Suppressor macrophage treated with lipopolysaccharide for 4 hours (primary cell): Measurements from ENCODE around the gene HSD17B14.
"Not testable (repeated sequence)": the region's sequence is repeated elsewhere in the genome, so short reads cannot be mapped to it uniquely, and the experiment has no call there.

ENCODE experiments used
- DNase-seq: peaks from one replicate; pipeline ENCODE4 v3.0.0-alpha.2; 2020

The HSD17B14 gene

DNA sequence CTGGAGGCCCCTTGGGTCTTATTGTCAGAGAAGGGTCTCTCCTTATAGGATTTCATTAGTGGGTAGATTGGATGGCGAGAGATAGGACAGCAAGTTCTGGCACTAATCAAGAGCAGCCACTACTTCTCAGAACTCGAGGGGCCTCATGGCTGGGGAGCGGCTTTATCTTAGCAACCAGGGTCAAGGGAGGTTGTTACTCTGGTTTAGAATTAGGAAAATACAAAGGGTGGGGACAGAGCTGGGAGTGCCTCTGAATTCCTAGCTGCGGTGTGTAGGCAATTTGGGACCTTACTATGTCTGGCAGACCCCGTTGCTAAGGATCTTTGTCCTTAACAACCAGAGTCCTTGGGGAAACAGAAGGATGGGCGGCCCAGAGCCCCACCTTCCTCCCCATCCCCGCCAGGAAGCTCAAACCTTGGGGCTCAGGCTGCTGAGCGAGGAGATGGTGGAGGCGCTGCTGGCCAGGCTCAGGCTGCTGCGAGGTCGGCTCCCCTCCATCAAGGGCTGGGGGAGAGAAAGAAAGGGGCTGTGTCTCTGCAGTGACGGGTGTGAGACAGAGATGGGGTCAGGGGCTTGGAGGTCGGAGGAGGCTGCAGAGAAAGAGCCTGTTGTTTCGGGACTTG lies 30.9 kb upstream of the HSD17B14 start:
- no peak for DNase-seq

DNA sequence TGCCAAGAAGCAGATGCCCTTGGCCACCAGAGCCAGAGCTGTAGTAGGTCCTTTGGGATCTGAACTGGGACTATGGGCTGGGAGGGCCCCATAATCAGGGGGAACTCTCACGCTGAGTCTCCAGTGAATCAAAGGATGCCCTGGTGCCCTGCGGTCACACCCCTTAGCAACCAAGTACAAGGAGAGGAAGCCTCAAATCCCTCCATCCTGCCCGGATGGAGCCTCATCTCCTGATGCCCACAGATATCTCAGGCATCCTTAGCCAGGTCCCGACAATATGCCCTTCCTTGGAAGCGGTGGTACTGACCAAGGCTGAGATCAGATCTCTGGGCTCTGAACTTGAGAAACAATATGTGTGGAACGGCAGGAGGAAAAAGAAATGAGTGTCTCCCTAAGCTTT lies 30.4 kb upstream of the HSD17B14 start:
- DNase-seq = no peak

DNA sequence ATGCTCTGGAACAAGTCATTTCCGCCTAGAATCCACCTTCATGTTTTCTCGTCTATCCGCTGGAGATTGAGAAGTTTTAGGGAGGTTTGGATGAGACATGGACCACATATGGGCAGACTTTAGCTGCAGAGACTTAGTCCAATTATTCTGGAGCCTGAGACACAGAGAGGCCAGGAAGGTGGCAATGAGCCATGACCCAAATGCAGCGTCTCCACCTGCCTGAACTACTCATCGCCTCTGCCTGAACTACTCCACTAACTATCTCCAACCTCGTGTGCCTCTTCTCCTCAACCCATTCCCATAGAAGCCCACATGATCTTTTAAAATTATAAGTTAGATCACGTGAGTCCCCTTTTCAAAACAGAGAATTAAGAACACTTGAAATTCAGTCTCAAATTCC lies 26.5 kb upstream of the HSD17B14 start:
- no peak for DNase-seq

- DNase-seq = no peak
Observed at GRCh38 chr19:48861313-48861712, 25.0 kb upstream of the HSD17B14 start.

- peak; percentile 51 for DNase-seq
Observed at GRCh38 chr19:48859711-48860572, 23.7 kb upstream of the HSD17B14 start.

DNA sequence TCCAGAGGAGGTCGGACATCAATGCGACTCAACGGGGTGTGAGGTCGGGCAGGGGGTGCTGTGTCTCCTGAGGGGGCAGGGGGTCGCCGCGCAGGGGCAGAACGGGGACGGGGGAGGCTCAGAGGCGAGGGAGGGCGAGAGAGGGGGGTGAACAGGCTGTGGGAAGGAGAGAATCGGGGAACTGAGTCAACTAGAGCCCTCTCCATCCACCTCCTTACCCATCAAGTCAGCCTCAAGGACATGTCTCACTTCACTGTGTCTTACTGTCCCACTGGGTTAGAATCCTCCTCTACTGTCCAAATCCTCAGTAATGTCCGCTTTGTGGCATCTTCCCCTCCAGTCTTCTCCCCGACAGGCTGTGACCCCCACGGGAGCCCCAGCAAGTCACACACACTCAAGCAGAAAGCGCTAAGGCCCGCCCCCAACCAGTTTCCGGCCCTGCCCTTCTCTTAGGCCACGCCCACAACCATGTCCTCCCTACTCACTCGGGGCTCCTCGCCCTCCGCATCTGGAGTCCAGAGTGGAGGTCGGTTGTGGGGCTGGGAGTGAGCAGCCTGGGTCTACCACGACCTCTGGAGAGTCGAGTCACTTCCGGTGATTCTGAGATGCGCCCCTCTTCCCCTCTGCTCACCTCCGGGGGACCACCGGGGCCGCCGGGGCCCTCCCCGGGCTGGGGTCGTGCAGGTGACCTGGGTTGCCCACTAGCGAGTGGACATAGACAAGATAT lies 22.9 kb upstream of the HSD17B14 start:
- DNase-seq = no peak

DNA sequence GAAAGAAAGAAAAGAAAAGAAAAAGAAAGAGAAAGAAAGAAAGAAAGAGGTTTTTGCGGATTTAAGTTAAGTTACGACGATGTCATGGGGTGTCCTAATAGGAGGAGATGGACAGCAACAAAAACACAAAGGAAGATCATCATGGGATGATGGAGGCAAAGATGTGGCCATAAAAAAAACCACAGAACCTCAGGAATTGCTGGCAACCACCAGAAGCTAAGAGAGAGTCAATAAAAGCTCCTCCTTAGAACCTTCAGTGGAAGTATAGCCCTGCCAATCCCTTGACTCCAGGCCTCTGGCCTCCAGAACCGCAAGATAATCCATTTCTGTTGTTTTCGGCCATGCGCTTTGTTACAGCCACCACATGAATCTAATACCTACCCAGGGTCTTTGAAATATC lies 20.6 kb upstream of the HSD17B14 start:
- DNase-seq = no peak

DNA sequence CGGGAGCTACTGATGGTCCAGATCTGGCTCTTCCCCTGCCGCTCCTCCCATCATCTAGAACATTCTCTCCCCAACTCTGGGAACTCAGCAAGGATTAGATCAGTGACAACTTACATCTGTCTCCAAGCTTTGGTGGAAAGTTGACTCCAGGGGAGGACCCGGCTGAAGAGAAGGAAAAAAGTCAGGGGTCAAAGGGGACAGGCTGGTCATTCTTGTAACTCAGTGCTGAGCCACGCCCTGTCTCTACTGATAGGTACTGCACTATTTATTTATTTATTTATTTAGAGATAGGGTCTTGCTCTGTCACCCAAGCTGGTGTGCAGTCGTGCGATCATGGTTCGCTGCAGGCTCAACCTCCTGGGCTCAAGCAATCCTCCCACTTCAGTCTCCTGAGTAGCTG lies 17.8 kb upstream of the HSD17B14 start:
- no peak for DNase-seq

DNA sequence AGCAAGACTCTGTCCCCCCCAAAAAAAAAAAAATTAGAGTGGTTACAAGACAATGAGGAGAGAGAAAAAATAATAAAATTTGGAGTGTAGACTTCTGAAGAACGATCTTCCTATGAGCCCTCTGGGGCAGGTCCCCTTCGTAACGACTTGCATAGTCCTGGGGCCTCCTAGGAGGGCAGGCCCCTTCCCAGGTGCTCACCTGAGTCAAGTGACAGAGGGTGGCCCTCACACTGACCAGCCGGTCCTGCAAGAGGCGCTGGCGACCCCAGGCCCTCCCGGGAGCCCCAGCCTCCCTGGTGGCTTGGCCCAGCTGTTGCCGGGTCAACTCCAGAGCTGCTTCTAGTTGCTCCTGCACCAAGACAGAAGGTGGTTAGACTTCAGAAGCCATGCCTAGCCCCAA lies 17.2 kb upstream of the HSD17B14 start:
- DNase-seq = no peak

DNA sequence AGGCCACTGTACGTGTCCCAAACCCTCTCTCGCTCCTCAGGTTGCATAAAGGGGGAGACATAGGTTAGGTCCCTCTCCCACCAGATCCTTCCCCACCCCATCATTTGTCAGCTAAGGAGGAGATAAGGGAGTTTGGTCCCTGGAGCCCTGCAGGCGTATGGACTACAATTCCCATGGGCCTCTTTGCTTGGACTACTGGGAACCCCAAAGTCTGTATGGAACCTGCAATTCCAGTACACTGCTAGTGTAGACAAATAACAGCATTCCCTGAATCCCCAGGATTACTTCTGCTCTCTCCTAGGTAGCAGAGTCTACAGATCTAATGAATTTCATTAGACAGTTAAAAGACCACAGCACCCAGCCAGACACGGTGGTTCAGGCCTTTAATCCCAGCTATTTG lies 16.0 kb upstream of the HSD17B14 start:
- no peak for DNase-seq

DNA sequence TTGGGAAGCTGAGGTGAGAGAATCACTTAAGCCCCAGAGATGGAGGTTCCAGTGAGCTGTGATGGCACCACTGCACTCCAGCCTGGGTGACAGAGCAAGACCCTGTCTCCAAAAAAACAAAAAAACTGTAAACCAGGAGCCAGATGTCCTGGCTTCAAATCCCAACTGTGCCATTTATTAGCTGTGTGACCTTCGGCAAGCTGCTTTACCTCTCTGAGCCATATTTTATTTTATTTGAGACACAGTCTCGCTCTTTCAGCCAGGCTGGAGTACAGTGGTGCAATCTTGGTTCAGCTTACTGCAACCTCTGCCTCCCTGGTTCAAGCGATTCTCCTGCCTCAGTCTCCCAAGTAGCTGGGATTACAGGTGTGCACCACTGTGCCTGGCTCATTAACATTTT lies 10.4 kb upstream of the HSD17B14 start:
- DNase-seq = not testable (repeated sequence)

- no peak for DNase-seq
Observed at GRCh38 chr19:48845384-48845783, 9.1 kb upstream of the HSD17B14 start.

GRCh38 chr19:48844472-48844871 lies 8.2 kb upstream of the HSD17B14 start:
- DNase-seq = no peak

GRCh38 chr19:48842789-48843162 lies 6.5 kb upstream of the HSD17B14 start:
- peak; percentile 66 for DNase-seq

- no peak for DNase-seq
Observed at GRCh38 chr19:48841571-48841970, 5.3 kb upstream of the HSD17B14 start.

DNA sequence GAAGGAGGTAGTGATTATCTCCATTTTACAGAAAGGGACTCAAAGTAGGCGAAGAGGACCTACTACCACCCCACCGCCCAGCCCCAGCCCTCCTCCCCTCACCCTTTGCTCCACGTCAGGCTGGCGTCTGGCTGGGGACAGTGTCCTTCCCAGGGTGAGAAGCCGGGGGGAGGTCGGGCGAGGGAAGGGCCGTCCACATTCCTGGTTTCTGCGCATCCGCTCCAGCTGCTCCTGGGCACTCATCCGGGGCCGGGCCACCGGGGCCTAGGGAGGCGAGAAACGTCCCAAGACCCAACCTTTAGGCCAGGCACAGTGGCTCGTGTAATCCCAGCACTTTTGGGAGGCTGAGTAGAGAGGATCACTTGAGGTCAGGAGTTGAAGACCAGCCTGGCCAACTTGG lies 4.8 kb upstream of the HSD17B14 start:
- no peak for DNase-seq

DNA sequence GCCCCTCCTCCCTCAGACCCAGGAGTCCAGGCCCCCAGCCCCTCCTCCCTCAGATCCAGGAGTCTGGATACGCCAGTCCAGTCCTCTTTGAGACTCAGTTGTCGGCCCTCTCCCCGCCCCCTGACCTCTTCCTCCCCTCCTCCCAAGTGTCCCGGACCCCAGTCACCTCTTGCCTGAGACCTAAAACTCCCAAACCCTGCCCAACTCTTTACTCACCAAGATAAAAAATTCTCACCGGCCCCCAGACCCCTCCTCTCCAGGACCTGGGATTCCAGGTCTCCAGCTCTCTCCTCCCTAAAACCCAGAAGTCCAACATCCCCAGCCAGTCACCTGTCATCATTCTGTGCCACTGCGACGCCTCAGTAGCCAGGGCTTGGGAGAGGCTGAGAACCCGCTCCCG lies 1.4 kb upstream of the HSD17B14 start:
- DNase-seq = no peak

GRCh38 chr19:48837051-48837524 lies 797 bp upstream of the HSD17B14 start:
- DNase-seq = peak; percentile 70

DNA sequence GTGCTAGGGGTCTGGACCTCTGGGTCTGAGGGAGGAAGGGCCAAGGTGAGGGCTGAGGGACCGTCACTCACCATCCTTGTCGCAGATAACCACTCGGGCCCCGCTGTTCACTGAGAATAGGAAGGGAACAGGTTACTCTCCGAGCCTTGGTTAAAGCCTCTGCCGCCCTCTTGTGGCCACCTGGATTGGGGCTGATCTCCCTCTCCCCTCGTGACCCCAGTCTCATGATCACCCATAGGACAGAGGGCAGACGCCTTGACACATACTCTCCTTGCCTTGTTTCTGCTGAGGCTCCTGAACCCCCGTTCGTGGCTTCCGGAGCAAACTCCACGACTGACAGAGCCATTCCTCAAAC lies 580 bp downstream of the HSD17B14 start:
- DNase-seq = peak; percentile 94

GRCh38 chr19:48833977-48834376 lies 2.3 kb downstream of the HSD17B14 start:
- DNase-seq = peak; percentile 27

DNA sequence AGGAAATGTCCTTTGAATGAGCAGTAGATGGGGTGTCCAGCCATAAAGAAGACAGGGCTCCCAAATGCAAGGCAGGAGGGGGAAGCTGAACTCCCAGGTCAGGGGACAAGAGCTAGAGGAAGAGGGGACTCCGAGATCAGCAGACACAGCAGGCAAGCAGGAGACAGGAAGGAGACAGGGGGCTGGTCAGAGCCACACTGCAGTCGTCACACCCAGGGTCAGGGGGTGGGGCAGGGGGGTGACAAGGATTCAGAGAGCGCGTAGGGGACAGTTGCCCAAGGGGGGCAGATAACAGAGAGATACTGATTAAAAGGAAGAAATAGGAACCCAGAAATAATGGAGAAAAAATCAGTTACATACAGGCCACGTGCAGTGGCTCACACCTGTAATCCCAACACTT lies 3.2 kb downstream of the HSD17B14 start:
- no peak for DNase-seq

- DNase-seq = no peak
Observed at GRCh38 chr19:48830965-48831364, 5.3 kb downstream of the HSD17B14 start.

DNA sequence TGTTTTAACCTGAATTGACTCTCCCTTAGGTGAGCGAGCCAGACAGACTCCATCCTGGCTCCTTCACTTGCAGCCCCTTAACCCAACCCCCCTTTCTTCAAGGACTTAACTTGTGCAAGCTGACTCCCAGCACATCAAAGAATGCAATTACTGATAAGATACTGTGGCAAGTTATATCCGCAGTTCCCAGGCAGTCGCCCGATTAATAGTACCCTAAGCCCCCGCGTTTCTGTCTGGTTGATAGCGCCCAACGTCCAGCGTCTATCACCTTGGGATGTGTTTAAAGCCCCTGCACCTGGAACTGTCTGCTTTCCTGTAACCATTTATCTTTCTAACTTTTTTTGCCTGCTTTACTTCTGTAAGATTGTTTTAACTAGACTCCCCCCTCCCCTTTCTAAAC lies 6.2 kb downstream of the HSD17B14 start:
- no peak for DNase-seq

GRCh38 chr19:48826606-48827020 lies 9.7 kb downstream of the HSD17B14 start:
- DNase-seq = no peak
